GM12872 (cell line): ENCODE measurements around the gene AUTS2.

Experiments
- CTCF ChIP-seq: IDR thresholded peaks from 3 replicates; pipeline ENCODE4 v1.5.1; 2011; ENCODE audit warnings: low read depth, mild to moderate bottlenecking, low read length, moderate library complexity; ENCODE audit not compliant: insufficient read depth

AUTS2 gene

GRCh38 chr7:69934144-69934903, 336.0 kb downstream of the AUTS2 start:
- TF ChIP-seq CTCF: no peak

- no peak for TF ChIP-seq CTCF
These were observed 336.8 kb downstream of the AUTS2 start for GRCh38 chr7:69935107-69935506.

GRCh38 chr7:69937097-69937496, 338.8 kb downstream of the AUTS2 start:
- TF ChIP-seq CTCF: no peak

- no peak for TF ChIP-seq CTCF
These were observed 341.0 kb downstream of the AUTS2 start for GRCh38 chr7:69939317-69939716.

- TF ChIP-seq CTCF: no peak
These were observed 342.9 kb downstream of the AUTS2 start for GRCh38 chr7:69941077-69941651.

- TF ChIP-seq CTCF: no peak
These were observed 344.3 kb downstream of the AUTS2 start for GRCh38 chr7:69942573-69942972.

GRCh38 chr7:69946901-69947300, 348.6 kb downstream of the AUTS2 start:
- no peak for TF ChIP-seq CTCF
